GM18873 (cell line): ENCODE data around the gene GGACT.

Source experiments
- ATAC-seq: cut with Tn5 transposase; IDR thresholded peaks from one replicate; pipeline ENCODE4 v1.9.1; 2021; ENCODE audit warnings: mild to moderate bottlenecking, moderate library complexity, moderate number of reproducible peaks; ENCODE audit not compliant: unreplicated experiment, low FRiP score

GGACT gene

DNA sequence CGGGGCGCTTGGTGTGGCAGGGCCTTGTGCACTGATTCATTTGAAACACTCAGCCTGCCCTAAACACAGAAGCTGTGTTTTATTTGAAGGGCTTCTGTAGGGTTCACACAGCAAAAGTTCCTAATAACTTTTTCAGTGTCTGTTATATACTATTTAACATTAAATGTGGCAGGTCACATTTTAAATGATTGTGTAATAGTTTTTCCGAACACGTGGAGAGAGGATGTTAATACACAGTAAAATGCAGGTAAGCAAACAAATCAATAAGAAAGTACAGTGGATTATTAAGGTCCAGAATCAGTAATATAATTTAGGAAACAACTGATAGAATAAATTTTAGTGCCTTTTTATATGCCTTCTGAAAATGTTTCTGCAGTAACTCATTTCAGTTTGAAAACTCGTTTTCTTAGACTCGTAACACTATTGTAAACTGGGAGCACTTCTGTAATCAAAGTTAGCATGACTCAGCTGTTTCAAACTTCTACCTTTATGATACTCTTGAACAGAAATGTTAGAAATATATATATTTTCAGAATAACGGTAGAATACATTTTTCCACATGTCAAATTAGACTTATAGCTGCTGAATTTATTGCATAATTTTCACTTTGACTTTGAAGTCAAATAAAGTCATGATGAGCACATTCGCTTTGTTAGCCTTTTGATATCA, 70.1 kb downstream of the GGACT start:
- no peak for ATAC-seq

- ATAC-seq = no peak
These were observed 70.9 kb downstream of the GGACT start for GRCh38 chr13:100517728-100518127.

GRCh38 chr13:100517135-100517534, 71.5 kb downstream of the GGACT start:
- ATAC-seq = no peak

DNA sequence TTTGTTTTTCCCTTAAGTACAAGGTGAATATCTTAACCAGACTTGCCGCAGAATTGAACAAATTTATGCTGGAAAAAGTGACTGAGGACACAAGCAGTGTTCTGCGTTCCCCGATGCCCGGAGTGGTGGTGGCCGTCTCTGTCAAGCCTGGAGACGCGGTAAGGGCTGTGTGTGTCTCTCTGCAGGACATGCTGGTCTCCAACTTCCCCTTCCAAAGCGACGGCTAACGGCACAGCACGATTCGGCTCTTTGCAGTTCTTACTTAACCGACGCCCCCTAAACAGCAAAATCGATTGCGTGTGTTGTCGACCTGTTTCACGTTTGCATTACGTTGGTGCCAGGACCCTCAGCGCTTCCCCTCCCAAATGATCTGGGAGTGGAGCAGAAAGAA, 73.2 kb downstream of the GGACT start:
- no peak for ATAC-seq

- peak; percentile 87 for ATAC-seq
These were observed 73.7 kb downstream of the GGACT start for GRCh38 chr13:100514788-100515409.

DNA sequence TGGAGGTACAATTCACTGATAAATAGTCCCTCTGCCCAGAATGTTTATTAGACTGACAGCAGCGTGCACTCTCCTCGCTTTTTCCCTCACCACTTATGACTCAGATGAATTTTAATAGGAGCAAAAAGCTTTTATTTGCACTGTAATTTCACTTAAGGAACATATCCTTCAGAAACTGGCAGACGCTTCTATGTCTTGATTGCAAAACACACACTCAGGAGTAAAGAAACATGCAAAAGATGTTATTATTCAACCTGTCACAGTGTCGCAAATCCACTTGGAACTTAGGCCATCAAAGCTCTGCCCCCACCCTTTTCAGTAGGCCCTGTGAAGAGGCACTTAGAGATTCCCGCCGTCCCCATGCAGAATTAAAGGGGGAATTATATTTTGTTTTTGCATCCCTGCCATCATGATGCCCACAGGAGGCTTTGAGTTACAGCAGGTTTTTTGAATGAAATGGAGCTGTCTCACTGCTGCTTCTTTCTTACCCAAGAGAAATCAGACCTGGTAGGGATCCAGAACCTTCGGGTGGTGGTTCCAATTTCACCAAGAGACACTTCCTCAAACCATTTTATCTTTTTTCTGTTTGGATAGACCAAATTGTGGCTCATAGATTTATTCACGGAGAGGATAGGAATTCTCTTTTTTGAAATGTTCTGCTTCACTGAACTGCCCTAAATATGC, 74.5 kb downstream of the GGACT start:
- no peak for ATAC-seq

DNA sequence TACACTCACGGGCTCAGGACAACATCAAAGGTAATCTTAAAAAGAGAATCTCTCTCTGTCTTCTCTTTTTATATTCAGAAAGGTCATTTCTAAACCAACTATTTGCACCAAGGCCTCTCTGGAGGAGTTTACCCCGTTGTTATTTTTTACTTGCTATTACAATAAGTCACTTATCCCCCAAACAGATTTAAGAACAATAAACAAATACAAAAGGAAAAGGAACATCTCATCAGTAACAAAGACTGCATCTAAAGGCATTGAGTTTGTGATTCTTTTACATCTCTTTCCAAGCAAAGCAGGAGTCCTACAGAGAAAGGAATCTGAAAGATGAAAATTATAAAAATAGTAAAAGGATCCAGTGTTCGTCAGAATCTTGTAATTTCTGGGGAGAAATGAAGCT, 75.4 kb downstream of the GGACT start:
- no peak for ATAC-seq

- no peak for ATAC-seq
These were observed 76.2 kb downstream of the GGACT start for GRCh38 chr13:100512422-100512821.

DNA sequence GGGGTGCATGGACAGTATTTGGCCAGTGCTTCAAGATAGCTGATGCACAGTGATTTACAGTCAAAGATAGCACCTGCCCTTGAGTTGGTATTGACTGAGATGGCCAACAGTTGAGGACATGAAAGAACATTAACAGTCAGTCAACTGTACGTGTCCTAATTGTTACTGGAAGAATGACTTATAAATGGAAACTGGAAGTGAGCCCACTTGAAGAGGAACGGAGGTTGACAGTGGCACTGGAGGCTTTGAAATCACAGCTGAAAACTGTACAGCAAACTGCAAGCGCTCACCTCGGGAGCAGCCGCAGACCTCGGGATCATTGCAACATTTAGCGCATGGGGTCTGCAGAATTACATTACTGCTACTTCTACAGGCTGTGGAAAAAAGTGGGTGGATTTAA, 77.1 kb downstream of the GGACT start:
- no peak for ATAC-seq

DNA sequence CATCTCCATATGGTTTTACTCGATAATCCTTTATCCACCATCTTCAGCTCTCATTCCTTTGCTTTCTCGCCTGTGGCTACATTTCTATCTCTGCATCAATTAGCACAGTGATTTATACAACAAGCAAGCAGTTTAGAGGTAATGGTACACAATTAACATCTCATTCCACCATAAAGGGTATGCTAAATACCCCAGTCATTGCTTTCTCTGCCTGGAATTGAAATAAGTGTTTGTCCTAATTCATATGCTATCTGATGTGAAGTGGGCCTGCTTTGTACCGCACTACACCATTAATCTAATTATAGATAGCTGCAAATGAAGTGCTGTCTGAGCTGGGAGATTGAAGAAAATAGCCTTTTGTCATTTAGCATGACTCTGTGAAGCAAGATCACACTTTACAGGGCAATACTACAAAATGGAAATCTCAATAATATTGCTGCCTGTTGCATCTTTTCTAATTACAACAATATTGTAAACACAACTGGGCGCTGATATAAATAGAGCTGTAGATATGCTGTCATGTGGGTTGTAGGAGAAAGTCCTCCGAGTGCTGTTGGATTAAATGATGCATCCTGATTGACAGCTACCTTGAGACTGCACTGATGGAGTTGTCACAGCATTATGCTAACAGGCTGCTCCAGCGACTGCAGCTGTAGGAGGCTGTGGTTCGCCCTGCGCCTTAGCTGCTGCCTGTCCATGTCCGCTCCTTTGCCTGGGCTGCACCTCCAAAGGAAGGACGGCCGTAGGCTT, 78.2 kb downstream of the GGACT start:
- no peak for ATAC-seq

DNA sequence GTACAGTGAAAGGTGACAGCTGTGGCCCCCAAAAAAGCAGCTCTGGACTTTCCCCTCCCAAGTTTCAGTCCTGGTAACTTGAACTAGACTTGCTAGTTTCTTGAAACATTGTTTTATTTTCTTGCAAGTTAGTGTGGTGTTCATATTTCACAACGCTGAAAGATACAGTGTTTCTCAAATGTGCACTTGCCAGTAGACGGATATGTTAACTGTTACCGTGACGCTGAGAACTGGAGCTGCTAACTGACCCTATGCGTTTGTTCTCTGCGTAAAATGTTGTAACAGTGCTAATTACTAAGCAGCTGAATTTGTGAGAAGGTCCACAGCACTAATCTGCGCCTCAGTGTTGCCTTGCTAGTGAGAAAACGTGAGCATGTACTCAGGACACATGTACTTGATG, 79.6 kb downstream of the GGACT start:
- ATAC-seq = no peak

DNA sequence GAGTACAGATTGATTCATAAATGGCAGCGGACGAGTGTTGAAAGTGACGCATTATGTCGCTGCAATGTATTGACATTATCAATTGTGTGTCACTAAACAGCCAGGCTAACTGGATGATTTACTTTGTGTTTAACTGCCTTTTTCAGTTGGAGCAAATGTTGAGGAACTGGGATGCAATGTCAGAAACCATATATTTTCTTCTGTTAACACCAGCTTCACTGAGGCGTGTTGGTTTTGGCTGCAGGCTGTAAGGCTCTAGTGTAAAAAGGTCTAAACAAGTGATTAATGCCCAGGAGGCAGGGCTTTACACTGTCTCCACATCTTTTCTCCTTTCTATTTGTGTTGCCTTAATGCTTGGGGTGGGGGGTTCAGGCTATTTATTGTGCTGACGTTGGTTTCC, 80.1 kb downstream of the GGACT start:
- ATAC-seq = no peak

DNA sequence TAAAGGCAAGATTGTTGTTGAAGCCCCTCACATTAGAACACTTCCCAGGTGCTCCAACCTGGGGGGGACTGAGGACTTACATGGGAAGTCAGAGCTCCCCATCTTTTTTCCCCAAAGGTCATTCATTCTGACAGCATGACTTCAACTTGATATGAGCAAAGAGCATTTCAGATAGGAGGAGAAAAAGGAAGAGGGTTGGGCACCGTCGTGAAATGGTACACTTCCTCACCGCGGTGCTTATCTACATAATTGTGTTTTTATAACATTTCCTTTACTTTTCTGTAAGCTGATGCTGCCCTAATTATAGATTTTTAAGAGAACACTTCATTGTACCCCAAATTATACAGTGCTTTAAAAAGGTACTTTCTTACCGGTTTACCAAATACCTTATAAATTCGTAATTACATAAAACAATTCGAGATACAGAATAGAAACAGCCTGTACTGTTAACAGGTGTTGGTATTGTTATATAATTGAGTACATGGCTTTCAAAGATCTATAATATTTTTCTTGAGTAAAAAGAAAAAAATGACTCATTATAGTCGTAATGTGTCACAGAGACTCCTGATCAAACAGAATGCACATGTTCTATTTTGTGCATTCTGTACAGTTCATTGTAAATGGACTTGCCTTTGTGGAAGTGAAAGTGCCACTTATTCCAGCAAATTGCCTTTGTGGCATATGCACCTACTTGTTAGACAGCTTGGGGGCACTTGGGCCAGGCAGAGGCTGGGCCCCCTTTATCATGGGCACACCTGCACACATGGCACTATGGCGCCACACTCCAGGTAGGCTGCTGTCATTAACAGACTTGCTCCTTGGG, 81.8 kb downstream of the GGACT start:
- no peak for ATAC-seq

- ATAC-seq = no peak
These were observed 82.4 kb downstream of the GGACT start for GRCh38 chr13:100506154-100506553.

DNA sequence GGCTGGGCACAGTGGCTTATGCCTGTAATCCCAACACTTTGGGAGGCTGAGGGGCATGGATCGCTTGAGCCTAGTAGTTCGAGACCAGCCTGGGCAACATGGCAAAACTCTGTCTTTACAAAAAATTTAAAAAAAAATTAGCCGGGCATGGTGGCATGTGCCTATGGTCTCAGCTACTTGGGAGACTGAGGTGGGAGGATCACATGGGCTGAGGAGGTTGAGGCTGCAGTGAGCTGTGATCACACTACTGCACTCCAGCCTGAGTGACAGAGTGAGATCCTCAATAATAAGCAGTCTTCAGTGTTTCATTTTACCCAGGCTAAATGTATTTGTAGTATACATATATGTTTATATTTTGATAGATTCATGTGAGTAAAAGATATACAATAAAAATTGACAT, 85.0 kb downstream of the GGACT start:
- no peak for ATAC-seq

- ATAC-seq = no peak
These were observed 86.1 kb downstream of the GGACT start for GRCh38 chr13:100502446-100502845.

DNA sequence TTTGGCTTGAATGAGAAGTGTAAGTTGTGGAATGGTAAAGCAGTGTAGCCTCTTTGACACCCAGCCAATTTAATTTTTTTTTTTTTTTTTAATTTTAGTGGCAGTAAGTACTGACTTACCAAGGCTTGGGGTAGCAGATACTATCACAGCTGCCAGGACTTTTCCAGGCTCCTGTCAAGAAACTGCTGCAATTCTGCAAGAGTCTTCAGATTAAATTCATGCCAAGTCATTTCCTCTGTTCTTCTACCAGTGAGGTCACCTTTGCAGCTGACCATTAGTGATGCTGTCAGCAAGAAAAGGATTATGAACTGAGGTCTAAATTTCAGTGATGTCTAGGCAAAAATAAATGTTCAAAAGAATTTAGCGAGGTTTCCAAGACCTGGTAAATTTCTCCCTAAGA, 91.2 kb downstream of the GGACT start:
- no peak for ATAC-seq

DNA sequence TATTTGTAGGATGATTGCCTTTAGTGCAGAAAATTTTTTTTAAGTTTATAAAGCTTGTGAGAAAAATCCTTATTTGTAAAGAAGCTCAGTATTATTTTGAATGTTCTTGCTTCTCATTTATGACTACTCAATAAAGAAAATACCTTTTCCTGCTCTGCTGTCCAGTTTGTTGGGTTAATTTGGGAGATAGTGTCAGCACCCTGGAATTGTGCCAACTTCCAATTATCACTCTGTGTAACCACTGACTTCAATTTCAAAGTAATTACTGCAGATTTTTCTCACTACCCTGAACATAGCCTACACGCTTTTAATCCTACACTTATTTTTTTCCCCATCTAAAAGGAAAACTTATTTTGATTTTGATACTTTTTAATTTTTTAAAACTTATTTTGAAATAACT, 93.1 kb downstream of the GGACT start:
- ATAC-seq = no peak

GRCh38 chr13:100493418-100493817, 95.2 kb downstream of the GGACT start:
- no peak for ATAC-seq

DNA sequence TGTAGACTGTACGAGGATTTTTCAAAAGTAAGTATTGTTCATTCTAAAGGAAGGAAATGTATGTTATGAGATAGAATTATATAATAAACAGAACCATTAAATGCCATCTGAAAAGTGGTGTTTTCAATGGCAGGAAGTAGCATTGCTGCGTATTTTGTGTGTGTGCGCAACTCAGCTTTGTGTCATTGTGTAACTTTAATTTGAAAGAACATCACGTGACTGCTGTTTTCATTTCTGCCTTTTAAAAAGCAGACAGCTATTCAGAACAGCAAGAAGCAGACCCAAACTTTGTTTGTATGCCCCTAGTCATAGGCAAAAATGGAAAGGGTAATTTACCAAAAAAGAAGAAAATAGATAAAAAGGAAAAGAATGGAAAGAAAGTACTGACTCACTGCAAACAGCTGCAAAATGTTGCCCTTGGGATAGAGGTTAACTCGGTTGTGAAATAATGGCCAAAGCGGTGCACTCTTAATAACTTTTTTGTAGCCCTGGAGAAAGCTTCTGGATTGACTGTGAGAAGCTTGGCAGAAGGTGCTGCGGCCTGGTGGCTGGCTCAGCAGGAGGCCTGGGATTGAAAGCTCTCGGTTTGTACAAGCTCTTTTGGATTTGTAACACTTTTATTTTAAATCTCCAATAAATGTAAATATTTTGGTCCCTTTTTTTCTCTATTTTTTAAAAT, 97.3 kb downstream of the GGACT start:
- no peak for ATAC-seq
